Loucy (cell line): Measurements from ENCODE around the gene RAB11FIP3.

Experiments
- H2AFZ ChIP-seq: fragments of 200-600 bp; sonication (generic); 2 replicates; pipeline ENCODE4 v1.6.0; 2016; ENCODE audit warnings: antibody characterized with exemption, mild to moderate bottlenecking, low read length, moderate library complexity
- H3F3A ChIP-seq: fragments of 200-600 bp; 2 replicates; pipeline ENCODE4 v1.6.0; 2016; ENCODE audit warnings: antibody characterized with exemption, low read depth, mild to moderate bottlenecking
- H3K27me3 ChIP-seq: fragments of 200-600 bp; sonication (generic); 2 replicates; pipeline ENCODE4 v1.6.1; 2014; ENCODE audit warnings: low read length, mild to moderate bottlenecking; ENCODE audit not compliant: insufficient read depth, poor library complexity, severe bottlenecking
- H3K36me3 ChIP-seq: fragments of 200-600 bp; sonication (generic); 2 replicates; pipeline ENCODE4 v1.6.1; 2016; ENCODE audit warnings: low read length; ENCODE audit not compliant: insufficient read depth
- H3K4me1 ChIP-seq: fragments of 200-600 bp; sonication (generic); 2 replicates; pipeline ENCODE4 v1.5.1; 2014; ENCODE audit warnings: low read length, mild to moderate bottlenecking; ENCODE audit not compliant: insufficient read depth, poor library complexity, severe bottlenecking
- H3K4me2 ChIP-seq: fragments of 200-600 bp; sonication (generic); 2 replicates; pipeline ENCODE4 v1.6.0; 2014; ENCODE audit warnings: antibody characterized with exemption, low read length, low read depth, mild to moderate bottlenecking; ENCODE audit not compliant: poor library complexity, severe bottlenecking
- H3K4me3 ChIP-seq: fragments of 200-600 bp; sonication (generic); 2 replicates; pipeline ENCODE4 v1.5.1; 2014; ENCODE audit warnings: low read length, mild to moderate bottlenecking, mixed read lengths; ENCODE audit not compliant: poor library complexity, severe bottlenecking
- H3K79me2 ChIP-seq: fragments of 200-600 bp; sonication (generic); 2 replicates; pipeline ENCODE4 v1.6.1; 2014; ENCODE audit warnings: low read length; ENCODE audit not compliant: insufficient read depth
- H3K9ac ChIP-seq: fragments of 200-600 bp; sonication (generic); 2 replicates; pipeline ENCODE4 v1.6.0; 2014; ENCODE audit warnings: mild to moderate bottlenecking, low read depth, low read length, moderate library complexity; ENCODE audit not compliant: poor library complexity, severe bottlenecking
- H3K9me2 ChIP-seq: fragments of 200-600 bp; sonication (generic); replicated peaks from 2 replicates; pipeline ENCODE4 v1.6.1; 2016; ENCODE audit warnings: low read depth, low read length, mixed read lengths
- H3K9me3 ChIP-seq: fragments of 200-600 bp; sonication (generic); 2 replicates; pipeline ENCODE4 v1.6.1; 2014; ENCODE audit warnings: mild to moderate bottlenecking, antibody characterized with exemption, low read length, low read depth; ENCODE audit not compliant: insufficient read depth
- H4K20me1 ChIP-seq: fragments of 200-600 bp; sonication (generic); 2 replicates; pipeline ENCODE4 v1.6.0; 2014; ENCODE audit warnings: antibody characterized with exemption, low read length, mild to moderate bottlenecking; ENCODE audit not compliant: insufficient read depth, poor library complexity, severe bottlenecking
- CTCF ChIP-seq: fragments of 200-600 bp; sonication (generic); conservative IDR thresholded peaks from 2 replicates; pipeline ENCODE4 v1.5.1; 2014; ENCODE audit warnings: mild to moderate bottlenecking, antibody characterized with exemption, low read length
- EZH2phosphoT487 ChIP-seq: fragments of 200-600 bp; IDR thresholded peaks from 2 replicates; pipeline ENCODE4 v1.6.1; 2018; ENCODE audit warnings: antibody characterized with exemption, mild to moderate bottlenecking, moderate library complexity, borderline replicate concordance

RAB11FIP3 gene

GRCh38 chr16:455453-455852, 30.0 kb downstream of the RAB11FIP3 start:
- H3K4me2 ChIP-seq: no peak overlapping the region
- no peak overlapping the region for H3K9ac ChIP-seq
- no peaks in the 10 kb centered on the region for H3K79me2 ChIP-seq
- no peaks in the 10 kb centered on the region for H3K9me3 ChIP-seq
- H3F3A ChIP-seq: no peaks in the 10 kb centered on the region
- no peaks in the 10 kb centered on the region for H4K20me1 ChIP-seq
- no peaks in the 10 kb centered on the region for H3K36me3 ChIP-seq
- H3K9me2 ChIP-seq: no peaks in the 10 kb centered on the region
- no peak overlapping the region for H3K4me3 ChIP-seq
- H2AFZ ChIP-seq: no peak overlapping the region
- no peak for TF ChIP-seq CTCF
- TF ChIP-seq EZH2phosphoT487: no peak
- H3K27me3 ChIP-seq: no peaks in the 10 kb centered on the region
- no peaks in the 10 kb centered on the region for H3K4me1 ChIP-seq

GRCh38 chr16:456891-457483, 31.5 kb downstream of the RAB11FIP3 start:
- H3K4me1 ChIP-seq: no peaks in the 10 kb centered on the region
- no peaks in the 10 kb centered on the region for H3K36me3 ChIP-seq
- H3K4me2 ChIP-seq: no peak overlapping the region
- H3K4me3 ChIP-seq: no peak overlapping the region
- no peaks in the 10 kb centered on the region for H3K9me3 ChIP-seq
- H3K79me2 ChIP-seq: no peaks in the 10 kb centered on the region
- no peaks in the 10 kb centered on the region for H3K27me3 ChIP-seq
- H4K20me1 ChIP-seq: no peaks in the 10 kb centered on the region
- H2AFZ ChIP-seq: no peak overlapping the region
- no peak overlapping the region for H3K9ac ChIP-seq
- no peaks in the 10 kb centered on the region for H3F3A ChIP-seq
- no peaks in the 10 kb centered on the region for H3K9me2 ChIP-seq
- TF ChIP-seq EZH2phosphoT487 (no peak), CTCF (no peak)

- Histone ChIP-seq H3K9ac (no peak overlapping the region), H4K20me1 (no peaks in the 10 kb centered on the region)
- TF ChIP-seq EZH2phosphoT487: no peak
- TF ChIP-seq CTCF: no peak
Observed at GRCh38 chr16:457732-458400, 32.4 kb downstream of the RAB11FIP3 start.

More at GRCh38 chr16:457732-458400, 32.4 kb downstream of the RAB11FIP3 start:
- no peak overlapping the region for H2AFZ ChIP-seq
- no peaks in the 10 kb centered on the region for H3K36me3 ChIP-seq
- no peaks in the 10 kb centered on the region for H3K4me1 ChIP-seq
- H3K4me3 ChIP-seq: no peak overlapping the region
- H3K9me2 ChIP-seq: no peaks in the 10 kb centered on the region
- no peak overlapping the region for H3K4me2 ChIP-seq
- no peaks in the 10 kb centered on the region for H3K27me3 ChIP-seq
- H3K79me2 ChIP-seq: no peaks in the 10 kb centered on the region
- no peaks in the 10 kb centered on the region for H3K9me3 ChIP-seq
- no peaks in the 10 kb centered on the region for H3F3A ChIP-seq
